B cell (primary cell): ENCODE data around the gene SLC9A5. TPM values are rescaled to one million over a fixed set of nuclear protein-coding genes. Genes with fewer than 3 reads are reported as not detected.

Experiments used
- ATAC-seq: fragments of 200-7000 bp; cut with Tn5 transposase; one replicate; pipeline ENCODE4 v1.10.0; 2021; ENCODE audit warnings: low read depth, mild to moderate bottlenecking, moderate number of reproducible peaks, moderate library complexity
- CTCF ChIA-PET: fragments of 350-600 bp; sonication (Branson Sonifier 250); formaldehyde crosslinking; loops from one replicate; lab custom pipeline; 2021; ENCODE audit warnings: antibody characterized with exemption, inconsistent platforms; lab: Charles Lee
- POLR2A ChIA-PET: fragments of 350-600 bp; sonication (Branson Sonifier 250); formaldehyde crosslinking; loops from one replicate; lab custom pipeline; 2021; ENCODE audit warnings: antibody characterized with exemption; lab: Charles Lee
- DNase-seq: peaks from one replicate; pipeline ENCODE4 v3.0.0; 2013
- H2AFZ ChIP-seq: 2 replicates; pipeline ENCODE4 v1.6.1; 2012; ENCODE audit warnings: mild to moderate bottlenecking, low read depth, low read length; ENCODE audit not compliant: insufficient read depth, poor library complexity, severe bottlenecking
- H3K27ac ChIP-seq, 2 donors: 1 replicate in 1 of 2; 2 replicates in 1 of 2; pipeline ENCODE4 v1.5.1; 2012 to 2013; ENCODE audit warnings: low read length in 2 of 2, mild to moderate bottlenecking in 2 of 2, moderate library complexity in 1 of 2
- H3K27me3 ChIP-seq, 4 experiments: fragments of 200-600 bp in 1 of 4; sonication (generic) in 1 of 4; replicated peaks in 1 of 4; 1 replicate in 2 of 4; 2 replicates in 2 of 4; pipeline versions ENCODE4 v1.6.1 to v1.7.0; 2013 to 2016; ENCODE audit warnings: low read length in 3 of 4, mild to moderate bottlenecking in 2 of 4, mixed read lengths in 1 of 4, moderate library complexity in 1 of 4; ENCODE audit not compliant: insufficient read depth in 4 of 4, control insufficient read depth in 3 of 4; ENCODE audit errors: control extremely low read depth in 1 of 4
- H3K36me3 ChIP-seq, 2 experiments: replicated peaks in 1 of 2; 1 replicate in 1 of 2; 2 replicates in 1 of 2; pipeline versions ENCODE4 v1.6.1 to v1.7.1; 2013; ENCODE audit warnings: low read length in 1 of 2; ENCODE audit not compliant: insufficient read depth in 2 of 2, control insufficient read depth in 1 of 2; ENCODE audit errors: control extremely low read depth in 1 of 2, extremely low read depth in 1 of 2
- H3K4me1 ChIP-seq, 2 donors: fragments of 200-600 bp in 1 of 2; sonication (generic) in 1 of 2; 1 replicate in 1 of 2; 2 replicates in 1 of 2; pipeline versions ENCODE4 v1.5.1 to v1.6.1; 2013 to 2017; ENCODE audit warnings: low read length in 2 of 2; ENCODE audit not compliant: control insufficient read depth in 2 of 2, insufficient read depth in 2 of 2
- H3K4me2 ChIP-seq: replicated peaks from 2 replicates; pipeline ENCODE3; 2012; ENCODE audit warnings: mild to moderate bottlenecking, low read depth, low read length; ENCODE audit not compliant: poor library complexity, severe bottlenecking
- H3K4me3 ChIP-seq, 5 experiments: fragments of 200-600 bp in 1 of 5; sonication (generic) in 1 of 5; 1 replicate in 3 of 5; 2 replicates in 2 of 5; pipeline versions ENCODE4 v1.5.1 to v1.7.0; 2011 to 2016; ENCODE audit warnings: low read length in 4 of 5, mild to moderate bottlenecking in 4 of 5, low read depth in 2 of 5, control low read depth in 1 of 5, moderate library complexity in 1 of 5; ENCODE audit not compliant: insufficient read depth in 1 of 5; ENCODE audit errors: control extremely low read depth in 1 of 5, extremely low read depth in 1 of 5
- H3K79me2 ChIP-seq: fragments of 200-600 bp; sonication (generic); one replicate; pipeline ENCODE4 v1.6.0; 2016; ENCODE audit warnings: low read length; ENCODE audit not compliant: control insufficient read depth, insufficient read depth
- H3K9ac ChIP-seq: fragments of 200-600 bp; sonication (generic); 2 replicates; pipeline ENCODE4 v1.6.1; 2017; ENCODE audit warnings: mild to moderate bottlenecking, low read length, moderate library complexity
- H3K9me3 ChIP-seq, 3 donors: one replicate each; pipeline versions ENCODE4 v1.6.1 to v1.7.1; 2013; ENCODE audit warnings: low read length in 2 of 3; ENCODE audit not compliant: control insufficient read depth in 2 of 3, insufficient read depth in 1 of 3; ENCODE audit errors: control extremely low read depth in 1 of 3
- H4K20me1 ChIP-seq: 2 replicates; pipeline ENCODE4 v1.6.0; 2012; ENCODE audit warnings: mild to moderate bottlenecking, low read length; ENCODE audit not compliant: insufficient read depth, control insufficient read depth, poor library complexity, severe bottlenecking
- H3K27ac Mint-ChIP-seq: one replicate; pipeline ENCODE4 v1.8.0; 2021; ENCODE audit warnings: mixed read lengths
- H3K27me3 Mint-ChIP-seq: one replicate; pipeline ENCODE4 v1.8.0; 2021; ENCODE audit warnings: mixed read lengths
- H3K4me1 Mint-ChIP-seq: one replicate; pipeline ENCODE4 v1.8.0; 2021; ENCODE audit warnings: mixed read lengths
- H3K4me3 Mint-ChIP-seq: one replicate; pipeline ENCODE4 v1.8.0; 2021; ENCODE audit warnings: mixed read lengths
- H3K9me3 Mint-ChIP-seq: one replicate; pipeline ENCODE4 v1.8.0; 2022; ENCODE audit warnings: mixed read lengths; ENCODE audit not compliant: insufficient read depth
- CTCF ChIP-seq: fragments of 200-600 bp; IDR thresholded peaks from one replicate; pipeline ENCODE4 v1.8.0; 2022; ENCODE audit warnings: antibody characterized with exemption, mild to moderate bottlenecking
- EZH2 ChIP-seq: IDR thresholded peaks from 2 replicates; pipeline ENCODE4 v1.6.1; 2012; ENCODE audit warnings: borderline replicate concordance, low read depth, mild to moderate bottlenecking, moderate library complexity, low read length; ENCODE audit not compliant: insufficient read depth, poor library complexity, severe bottlenecking
- WGBS: methylation state at CpG from one replicate; pipeline ENCODE4 v1.1.5; 2013; ENCODE audit warnings: missing lambda C conversion rate; ENCODE audit not compliant: insufficient coverage; 5-methylcytosine and 5-hydroxymethylcytosine counted together
- intact Hi-C: fragments of 100-400 bp; cut with micrococcal nuclease; formaldehyde crosslinking; loops from one replicate; pipeline ENCODE4 v1.10.0; 2022
- polyA plus RNA-seq: library from polyadenylated mRNA; depleted of rRNA; stranded (reverse); fragments of >200 nt; gene quantifications from 2 replicates; pipeline ENCODE4 v1.2.3, GENCODE V29; 2012
- total RNA-seq, 2 donors: library from RNA; stranded (reverse); fragments of 120-200 nt in 1 of 2; gene quantifications; 1 replicate in 1 of 2; 2 replicates in 1 of 2; pipeline versions ENCODE4 v1.2.3 to v1.2.4, GENCODE V29; 2013 to 2022

Gene SLC9A5
- total and polyA plus RNA-seq, 2 donors (not counting 1 experiment from before 2014, with no cell fraction given): 1.7 TPM

- intact Hi-C loops: no loop called here
- H3K27me3 Mint-ChIP-seq: no peaks in the 10 kb centered on the region
These were observed 20.6 kb upstream of the SLC9A5 start for GRCh38 chr16:67228034-67228785.

More at GRCh38 chr16:67228034-67228785, 20.6 kb upstream of the SLC9A5 start:
- H3K9me3 Mint-ChIP-seq: no peaks in the 10 kb centered on the region
- DNase-seq: no peak
- H3K27ac Mint-ChIP-seq: peak overlapping the region; percentile 100
- Histone ChIP-seq H3K4me1 (peaks cover 15 to 22% of the 10 kb centered on the region in 2 donors), H3K4me2 (peak overlapping the region; percentile 86), H2AFZ (no peak overlapping the region), H3K4me3 (peak overlapping the region in 4 of 5 experiments; percentile 77 to 99 (median 92)), H4K20me1 (peaks cover 19% of the 10 kb centered on the region), H3K9me3 (no peaks in the 10 kb centered on the region), H3K27me3 (no peaks in the 10 kb centered on the region), H3K79me2 (peaks cover 17% of the 10 kb centered on the region), H3K36me3 (peaks cover 0 to 34% of the 10 kb centered on the region in 2 experiments), H3K27ac (no peak overlapping the region), H3K9ac (no peak overlapping the region)
- ChIA-PET POLR2A (interaction anchor here (2.3 to 3.7 kb wide), 2 partner anchors 16 to 20 kb away, joined by 27 to 30 read pairs; partner anchors contain the start of genes FHOD1 and SLC9A5), CTCF (interaction anchor here (0.6 to 4.2 kb wide), 6 partner anchors 17 to 548 kb away, joined by 3 to 33 read pairs (median 3); partner anchors contain the start of genes FHOD1, KCTD19, LRRC36 and SLC9A5)
- peak overlapping the region; percentile 100 for H3K4me3 Mint-ChIP-seq
- TF ChIP-seq EZH2 (no peak), CTCF (no peak)
- H3K4me1 Mint-ChIP-seq: peaks cover 29% of the 10 kb centered on the region
- WGBS: 94% methylated on average over 6 of the region's 9 CpGs
- ATAC-seq: no peak
